Measurements from ENCODE around the gene ASPHD2. TPM values are rescaled to one million over a fixed set of nuclear protein-coding genes. Genes with fewer than 3 reads are reported as not detected.

Gene ASPHD2
- total RNA-seq, 2 donors from 2014 or later, result 1.6 to 2.6 TPM

DNA sequence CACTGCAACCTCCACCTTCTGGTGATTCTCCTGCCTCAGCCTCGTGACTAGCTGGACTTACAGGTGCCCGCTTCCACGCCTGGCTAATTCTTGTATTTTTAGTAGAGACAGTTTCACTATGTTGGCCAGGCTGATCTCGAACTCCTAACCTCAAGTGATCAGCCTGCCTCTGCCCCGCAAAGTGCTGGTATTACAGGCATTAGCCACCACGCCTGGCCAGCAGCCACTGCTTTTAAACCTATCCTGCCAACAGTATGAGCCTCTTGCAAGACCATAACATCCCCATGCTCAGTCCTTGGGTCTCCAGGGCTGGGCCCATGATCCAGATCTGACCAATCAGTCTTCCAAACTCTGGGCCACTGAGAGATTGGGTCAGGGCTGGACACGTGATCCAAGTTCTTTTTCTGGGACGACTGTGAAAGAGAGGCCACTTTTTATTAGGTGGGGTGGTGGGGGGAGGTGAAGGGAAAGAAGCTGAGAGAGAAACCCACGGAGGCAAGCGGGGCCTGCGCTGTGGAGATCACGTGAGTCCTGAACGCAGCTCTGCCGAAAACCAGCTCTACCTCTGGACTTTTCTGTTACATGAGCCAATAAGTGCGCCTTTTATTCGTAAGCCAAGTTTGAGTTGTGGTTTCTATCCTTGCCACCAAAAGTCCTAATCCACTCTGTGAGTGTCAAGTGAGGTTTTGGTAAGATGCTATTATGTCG, 17.9 kb downstream of the ASPHD2 start:
- no peaks in the 10 kb centered on the region for H3K27me3 ChIP-seq (replicated peaks; ENCODE audit: insufficient read depth)
- TF ChIP-seq CTCF (IDR thresholded peaks at IDR 0.05), result no peak
- no peak for ATAC-seq (ENCODE audit: insufficient number of reproducible peaks, low FRiP score, low read depth)
- no peaks in the 10 kb centered on the region for H3K9me3 ChIP-seq
- peaks cover 6% of the 10 kb centered on the region for H3K36me3 ChIP-seq
- no peak for DNase-seq (ENCODE audit: low spot score)
- H3K4me3 ChIP-seq, result no peak overlapping the region
- no peak overlapping the region for H3K27ac ChIP-seq
- H3K4me1 ChIP-seq (ENCODE audit: control insufficient read depth in 1 of 2, low read depth in 2 of 2), result no peaks in the 10 kb centered on the region

GRCh38 chr22:26447584-26448329, 18.7 kb downstream of the ASPHD2 start:
- Histone ChIP-seq H3K27ac (no peak overlapping the region), H3K27me3 (replicated peaks; ENCODE audit: insufficient read depth) (no peaks in the 10 kb centered on the region), H3K9me3 (no peaks in the 10 kb centered on the region), H3K36me3 (peaks cover 12% of the 10 kb centered on the region), H3K4me3 (no peak overlapping the region), H3K4me1 (ENCODE audit: control insufficient read depth in 1 of 2, low read depth in 2 of 2) (no peaks in the 10 kb centered on the region)
- ATAC-seq (ENCODE audit: insufficient number of reproducible peaks, low FRiP score, low read depth), result no peak
- TF ChIP-seq CTCF (IDR thresholded peaks at IDR 0.05), result no peak
- DNase-seq (ENCODE audit: low spot score), result no peak

DNA sequence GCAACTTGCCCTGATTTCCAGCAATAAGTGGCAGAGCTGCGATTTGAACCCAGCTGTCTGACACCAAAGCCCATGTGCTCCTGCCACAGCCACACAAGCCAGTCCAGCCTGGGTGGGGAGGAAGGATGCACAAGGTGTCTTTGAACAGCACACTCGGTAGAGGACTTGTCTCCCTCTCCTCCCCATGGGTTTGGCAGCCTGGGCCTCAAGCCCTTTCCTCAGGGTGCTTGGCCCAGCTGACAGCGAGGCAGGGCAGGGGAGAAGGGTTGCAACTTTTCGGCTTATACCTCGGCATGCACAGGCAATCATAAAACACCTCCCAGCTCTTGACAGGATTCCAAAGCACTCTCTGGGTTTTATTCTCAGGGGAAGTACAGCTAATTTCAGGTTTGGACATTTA, 19.3 kb downstream of the ASPHD2 start:
- no peak for TF ChIP-seq CTCF (IDR thresholded peaks at IDR 0.05)
- Histone ChIP-seq H3K36me3 (peaks cover 17% of the 10 kb centered on the region), H3K27ac (no peak overlapping the region), H3K4me1 (ENCODE audit: control insufficient read depth in 1 of 2, low read depth in 2 of 2) (no peaks in the 10 kb centered on the region), H3K27me3 (replicated peaks; ENCODE audit: insufficient read depth) (no peaks in the 10 kb centered on the region), H3K4me3 (no peak overlapping the region), H3K9me3 (no peaks in the 10 kb centered on the region)
- DNase-seq (ENCODE audit: low spot score), result no peak
- no peak for ATAC-seq (ENCODE audit: insufficient number of reproducible peaks, low FRiP score, low read depth)

GRCh38 chr22:26448941-26449340, 19.9 kb downstream of the ASPHD2 start:
- no peak for ATAC-seq (ENCODE audit: insufficient number of reproducible peaks, low FRiP score, low read depth)
- Histone ChIP-seq H3K4me1 (ENCODE audit: control insufficient read depth in 1 of 2, low read depth in 2 of 2) (no peaks in the 10 kb centered on the region), H3K27ac (no peak overlapping the region), H3K9me3 (no peaks in the 10 kb centered on the region), H3K27me3 (replicated peaks; ENCODE audit: insufficient read depth) (no peaks in the 10 kb centered on the region), H3K36me3 (peaks cover 23% of the 10 kb centered on the region), H3K4me3 (no peak overlapping the region)
- no peak for TF ChIP-seq CTCF (IDR thresholded peaks at IDR 0.05)
- no peak for DNase-seq (ENCODE audit: low spot score)

DNA sequence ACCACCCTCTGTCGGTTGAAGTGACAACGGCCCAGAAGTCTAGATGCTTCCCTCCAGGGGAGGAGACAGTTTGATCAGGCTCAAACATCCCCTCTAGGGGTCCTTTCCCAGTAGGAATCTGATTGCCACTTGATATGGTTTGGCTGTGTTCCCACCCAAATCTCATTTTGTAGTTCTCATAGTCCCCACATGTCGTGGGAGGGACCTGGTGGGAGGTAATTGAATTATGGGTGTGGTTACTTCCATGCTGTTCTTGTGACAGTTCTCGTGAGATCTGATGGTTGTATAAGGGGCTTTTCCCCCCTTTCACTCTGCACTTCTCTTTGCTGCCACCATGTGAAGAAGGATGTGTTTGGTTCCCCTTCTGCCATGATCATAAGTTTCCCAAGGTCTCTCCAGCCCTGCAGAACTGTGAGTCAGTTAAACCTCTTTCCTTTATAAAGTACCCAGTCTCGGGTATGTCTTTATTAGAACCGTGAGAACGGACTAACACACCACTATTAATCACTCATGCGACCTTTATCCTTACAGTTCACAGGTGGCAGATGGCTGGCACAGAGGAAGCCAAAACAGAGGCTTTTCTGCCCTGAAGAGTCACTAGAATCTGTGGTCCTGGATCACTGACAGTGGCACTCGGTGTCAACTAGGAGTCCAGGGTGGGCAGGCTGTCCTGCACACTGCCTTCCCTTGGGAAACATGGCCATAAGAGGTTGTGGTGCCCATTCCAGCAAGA, 21.6 kb downstream of the ASPHD2 start:
- H3K9me3 ChIP-seq, result no peaks in the 10 kb centered on the region
- no peak for TF ChIP-seq CTCF (IDR thresholded peaks at IDR 0.05)
- no peaks in the 10 kb centered on the region for H3K4me1 ChIP-seq (ENCODE audit: control insufficient read depth in 1 of 2, low read depth in 2 of 2)
- ATAC-seq (ENCODE audit: insufficient number of reproducible peaks, low FRiP score, low read depth) (no peak), DNase-seq (ENCODE audit: low spot score) (no peak)
- no peaks in the 10 kb centered on the region for H3K27me3 ChIP-seq (replicated peaks; ENCODE audit: insufficient read depth)
- no peak overlapping the region for H3K27ac ChIP-seq
- peaks cover 25% of the 10 kb centered on the region for H3K36me3 ChIP-seq
- H3K4me3 ChIP-seq, result no peak overlapping the region
